HepG2 (cell line): Measurements from ENCODE around the gene HDLBP. TPM values are rescaled to one million over a fixed set of nuclear protein-coding genes. Genes with fewer than 3 reads are reported as not detected.
A peak's percentile ranks its signal among the peaks of the same experiment; 100 is the strongest.

Source experiments
- ARID2 ChIP-seq: sonication (generic); formaldehyde crosslinking; IDR thresholded peaks from 2 replicates; pipeline ENCODE4 v1.8.1; 2022; ENCODE audit warnings: mild to moderate bottlenecking, missing genetic modification reagents, borderline replicate concordance
- ARID3A ChIP-seq: IDR thresholded peaks from 2 replicates; pipeline ENCODE4 v1.6.1; 2012; ENCODE audit warnings: low read depth, low read length, improper control_type of control experiment
- GLMP ChIP-seq: sonication (generic); formaldehyde crosslinking; IDR thresholded peaks from 2 replicates; pipeline ENCODE4 v1.9.0; 2021; ENCODE audit warnings: missing genetic modification reagents, mild to moderate bottlenecking, borderline replicate concordance
- GRHL1 ChIP-seq: sonication (generic); formaldehyde crosslinking; conservative IDR thresholded peaks from 2 replicates; pipeline ENCODE4 v1.8.0; 2022; ENCODE audit warnings: missing genetic modification reagents
- HDAC6 ChIP-seq: fragments of 200-600 bp; sonication (generic); IDR thresholded peaks from 2 replicates; pipeline ENCODE4 v1.7.0; 2017; ENCODE audit warnings: mild to moderate bottlenecking, antibody characterized with exemption, low read length, low read depth
- JUNB ChIP-seq: sonication (generic); formaldehyde crosslinking; IDR thresholded peaks from 2 replicates; pipeline ENCODE4 v1.8.0; 2022; ENCODE audit warnings: missing genetic modification reagents, mild to moderate bottlenecking, borderline replicate concordance
- KLF11 ChIP-seq: IDR thresholded peaks from 2 replicates; pipeline ENCODE4 v1.6.1; 2016; ENCODE audit warnings: missing compliant biosample characterization
- NFYB ChIP-seq: sonication (generic); formaldehyde crosslinking; IDR thresholded peaks from 2 replicates; pipeline ENCODE4 v1.4.0; 2020; ENCODE audit warnings: missing genetic modification reagents
- NR1H2 ChIP-seq: sonication (generic); formaldehyde crosslinking; IDR thresholded peaks from 2 replicates; pipeline ENCODE4 v1.8.1; 2022; ENCODE audit warnings: low read depth, missing genetic modification reagents, borderline replicate concordance
- RBFOX2 ChIP-seq: fragments of 200-400 bp; formaldehyde crosslinking; IDR thresholded peaks from 2 replicates; pipeline ENCODE4 v1.6.1; 2017; ENCODE audit warnings: low read depth, mild to moderate bottlenecking, low read length
- REPIN1 ChIP-seq: sonication (generic); formaldehyde crosslinking; IDR thresholded peaks from 2 replicates; pipeline ENCODE4 v1.8.0; 2022; ENCODE audit warnings: missing genetic modification reagents, low read depth, mild to moderate bottlenecking, borderline replicate concordance
- RXRA ChIP-seq: sonication (generic); formaldehyde crosslinking; IDR thresholded peaks from 2 replicates; pipeline ENCODE4 v1.5.1; 2020; ENCODE audit warnings: missing genetic modification reagents
- SCMH1 ChIP-seq: sonication (generic); formaldehyde crosslinking; IDR thresholded peaks from 2 replicates; pipeline ENCODE4 v1.9.0; 2021; ENCODE audit warnings: missing genetic modification reagents, mild to moderate bottlenecking, borderline replicate concordance
- SIN3B ChIP-seq: fragments of 150-350 bp; IDR thresholded peaks from 2 replicates; pipeline ENCODE4 v1.6.1; 2014; ENCODE audit warnings: low read length
- SKI ChIP-seq: fragments of 450-650 bp; IDR thresholded peaks from one replicate; pipeline ENCODE4 v1.6.1; 2018; ENCODE audit warnings: mild to moderate bottlenecking; ENCODE audit not compliant: partially characterized antibody
- SRF ChIP-seq: IDR thresholded peaks from 2 replicates; pipeline ENCODE4 v1.6.1; 2011; ENCODE audit warnings: mild to moderate bottlenecking, low read depth, low read length, moderate library complexity
- TRAFD1 ChIP-seq: sonication (generic); formaldehyde crosslinking; IDR thresholded peaks from 2 replicates; pipeline ENCODE4 v1.5.1; 2020; ENCODE audit warnings: missing genetic modification reagents, mild to moderate bottlenecking, borderline replicate concordance
- ZBTB42 ChIP-seq: sonication (generic); formaldehyde crosslinking; IDR thresholded peaks from 2 replicates; pipeline ENCODE4 v1.5.0; 2020; ENCODE audit warnings: mild to moderate bottlenecking, missing genetic modification reagents
- ZBTB8A ChIP-seq: sonication (generic); formaldehyde crosslinking; IDR thresholded peaks from 2 replicates; pipeline ENCODE4 v1.4.0; 2020; ENCODE audit warnings: mild to moderate bottlenecking, low read depth, missing genetic modification reagents, borderline replicate concordance
- ZNF607 ChIP-seq: sonication (generic); formaldehyde crosslinking; IDR thresholded peaks from 2 replicates; pipeline ENCODE4 v1.5.1; 2020; ENCODE audit warnings: missing genetic modification reagents, mild to moderate bottlenecking, borderline replicate concordance
- ZNF780A ChIP-seq: sonication (generic); formaldehyde crosslinking; IDR thresholded peaks from 2 replicates; pipeline ENCODE4 v1.8.0; 2022; ENCODE audit warnings: mild to moderate bottlenecking, missing genetic modification reagents, moderate library complexity
- ZNF790 ChIP-seq: sonication (generic); formaldehyde crosslinking; IDR thresholded peaks from 2 replicates; pipeline ENCODE4 v1.8.0; 2022; ENCODE audit warnings: missing genetic modification reagents, mild to moderate bottlenecking, borderline replicate concordance
- ZNF816 ChIP-seq: sonication (generic); formaldehyde crosslinking; IDR thresholded peaks from 2 replicates; pipeline ENCODE4 v1.8.0; 2022; ENCODE audit warnings: missing genetic modification reagents, mild to moderate bottlenecking, borderline replicate concordance
- polyA plus RNA-seq, 8 experiments: library from polyadenylated mRNA; depleted of rRNA in 3 of 8; stranded (reverse) in 7 of 8; unstranded in 1 of 8; fragments of >200 nt; fragmentation: Illumina TruSeq in 4 of 8; extraction: Trizol in 4 of 8; gene quantifications; 2 replicates each; pipeline versions ENCODE4 v1.2.1 to v1.2.3, GENCODE V29; 2011 to 2016; ENCODE audit warnings: low read depth in 4 of 8, missing spikeins in 1 of 8, mixed read lengths in 1 of 8; ENCODE audit not compliant: insufficient read depth in 1 of 8
- total RNA-seq, 5 experiments: library from RNA; depleted of rRNA; stranded (reverse); fragments of >200 nt; fragmentation: Illumina TruSeq; extraction: Trizol; gene quantifications; 2 replicates each; pipeline ENCODE4 v1.2.3, GENCODE V29; 2016; ENCODE audit warnings: low read depth in 1 of 5

Gene HDLBP
- total and polyA plus RNA-seq, 2 of the 13 experiments (the other 11 are each of a cell fraction or from before 2014, with no cell fraction given) = 464 to 707 TPM

- TF ChIP-seq SKI = no peak
- no peak for TF ChIP-seq HDAC6
- no peak for TF ChIP-seq ZBTB42 (CRISPR knock-in tag)
- TF ChIP-seq ARID2 (CRISPR knock-in tag) = no peak
- no peak for TF ChIP-seq GLMP (CRISPR knock-in tag)
- peak; percentile 12; the same call in 1 of the 2 replicates for TF ChIP-seq NFYB (CRISPR knock-in tag)
- no peak for TF ChIP-seq SRF
- 0 out of 2 replicates have a peak, but pooled peaks have one; percentile 60 for TF ChIP-seq ZBTB8A (CRISPR knock-in tag)
- TF ChIP-seq ZNF816 = no peak
- TF ChIP-seq REPIN1 (CRISPR knock-in tag) = 0 out of 2 replicates have a peak, but pooled peaks have one; percentile 26
- TF ChIP-seq NR1H2 (CRISPR knock-in tag) = no peak
- no peak for TF ChIP-seq KLF11 (CRISPR knock-in tag)
- no peak for TF ChIP-seq JUNB (CRISPR knock-in tag)
- no peak for TF ChIP-seq TRAFD1
- peak; percentile 86; the same call in 1 of the 2 replicates for TF ChIP-seq ZNF790 (CRISPR knock-in tag)
- TF ChIP-seq RBFOX2 = peak; percentile 63
- TF ChIP-seq ZNF780A (CRISPR knock-in tag) = no peak
- no peak for TF ChIP-seq ARID3A
- TF ChIP-seq SIN3B = no peak
- TF ChIP-seq ZNF607 (CRISPR knock-in tag) = peak; percentile 82; the same call in 1 of the 2 replicates
- TF ChIP-seq GRHL1 = no peak
- TF ChIP-seq SCMH1 (CRISPR knock-in tag) = no peak
- TF ChIP-seq RXRA = peak; percentile 73; the same call in 1 of the 2 replicates
Observed at GRCh38 chr2:241224018-241224850, 91.2 kb downstream of the HDLBP start (continued).
